ENCODE results near the gene FAM9C. TPM values are rescaled to one million over a fixed set of nuclear protein-coding genes. Genes with fewer than 3 reads are reported as not detected.

The FAM9C gene
- total RNA-seq, 1 experiment from 2014 or later, result not detected

DNA sequence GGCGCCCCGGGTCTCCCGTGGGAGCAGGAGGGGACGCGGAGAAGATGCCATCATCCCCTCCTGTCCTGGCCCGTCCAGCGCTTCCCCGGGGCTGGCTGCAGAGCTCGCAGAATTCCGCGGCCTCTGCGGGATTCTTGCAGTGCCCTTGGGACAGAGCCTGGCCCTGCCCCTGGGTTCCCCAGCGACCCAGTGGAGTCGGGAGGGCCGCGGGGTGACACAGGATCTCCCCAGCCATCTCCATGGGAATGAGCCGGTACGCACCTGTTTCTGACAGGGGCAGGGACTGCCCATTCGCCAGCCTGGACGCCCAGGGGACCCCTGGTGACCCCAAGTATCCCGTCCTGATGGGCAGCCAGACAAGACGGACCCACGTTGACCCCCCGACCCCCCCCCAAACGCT is 482 bp downstream of the FAM9C start:
- POLR2A ChIA-PET, result no interaction called here
- TF ChIP-seq EZH2phosphoT487 (IDR thresholded peaks at IDR 0.05; ENCODE audit: borderline replicate concordance) (no peak), POLR2AphosphoS5 (IDR thresholded peaks at IDR 0.05; ENCODE audit: low read depth, low read length) (no peak), ZNF274 (IDR thresholded peaks at IDR 0.05; ENCODE audit: low read depth, low read length) (no peak), FOSL1 (IDR thresholded peaks at IDR 0.05; ENCODE audit: low read depth) (no peak), CBX3 (IDR thresholded peaks at IDR 0.05; ENCODE audit: low read depth) (no peak), EGR1 (IDR thresholded peaks at IDR 0.05; ENCODE audit: low read depth) (no peak), YY1 (IDR thresholded peaks at IDR 0.05; ENCODE audit: extremely low read depth, insufficient replicate concordance, low read depth, low read length) (no peak), EZH2 (IDR thresholded peaks at IDR 0.05) (no peak), MAX (IDR thresholded peaks at IDR 0.05) (no peak), SRF (IDR thresholded peaks at IDR 0.05; ENCODE audit: low read depth) (no peak), CEBPB (IDR thresholded peaks at IDR 0.05; ENCODE audit: low read depth) (no peak)
- TF ChIP-seq, protein P1, sequence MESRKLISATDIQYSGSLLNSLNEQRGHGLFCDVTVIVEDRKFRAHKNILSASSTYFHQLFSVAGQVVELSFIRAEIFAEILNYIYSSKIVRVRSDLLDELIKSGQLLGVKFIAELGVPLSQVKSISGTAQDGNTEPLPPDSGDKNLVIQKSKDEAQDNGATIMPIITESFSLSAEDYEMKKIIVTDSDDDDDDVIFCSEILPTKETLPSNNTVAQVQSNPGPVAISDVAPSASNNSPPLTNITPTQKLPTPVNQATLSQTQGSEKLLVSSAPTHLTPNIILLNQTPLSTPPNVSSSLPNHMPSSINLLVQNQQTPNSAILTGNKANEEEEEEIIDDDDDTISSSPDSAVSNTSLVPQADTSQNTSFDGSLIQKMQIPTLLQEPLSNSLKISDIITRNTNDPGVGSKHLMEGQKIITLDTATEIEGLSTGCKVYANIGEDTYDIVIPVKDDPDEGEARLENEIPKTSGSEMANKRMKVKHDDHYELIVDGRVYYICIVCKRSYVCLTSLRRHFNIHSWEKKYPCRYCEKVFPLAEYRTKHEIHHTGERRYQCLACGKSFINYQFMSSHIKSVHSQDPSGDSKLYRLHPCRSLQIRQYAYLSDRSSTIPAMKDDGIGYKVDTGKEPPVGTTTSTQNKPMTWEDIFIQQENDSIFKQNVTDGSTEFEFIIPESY (IDR thresholded peaks at IDR 0.05; ENCODE audit: extremely low read depth, insufficient replicate concordance, low read length), result no peak
- Histone ChIP-seq H3K4me2 (ENCODE audit: low read length) (no peak overlapping the region), H3K27ac (ENCODE audit: low read depth, low read length) (no peak overlapping the region), H2AFZ (ENCODE audit: low read depth, low read length, poor library complexity, severe bottlenecking) (no peak overlapping the region), H3K4me3 (replicated peaks in 1 of 2; ENCODE audit: low read depth in 1 of 2, low read length in 2 of 2) (no peak overlapping the region), H3K4me1 (ENCODE audit: control insufficient read depth in 1 of 2, insufficient read depth in 2 of 2, low read length in 2 of 2) (no peaks in the 10 kb centered on the region), H3K27me3 (ENCODE audit: insufficient read depth, low read length) (no peaks in the 10 kb centered on the region), H3K36me3 (ENCODE audit: control insufficient read depth in 1 of 2, insufficient read depth in 2 of 2, low read length in 2 of 2) (no peaks in the 10 kb centered on the region), H3K9me3 (ENCODE audit: control insufficient read depth in 1 of 2, insufficient read depth in 1 of 2, low read depth in 1 of 2, low read length in 2 of 2) (no peaks in the 10 kb centered on the region), H3K9ac (ENCODE audit: low read length) (no peak overlapping the region), H3K79me2 (ENCODE audit: insufficient read depth, low read length) (no peaks in the 10 kb centered on the region), H3K9me2 (ENCODE audit: insufficient read depth) (no peaks in the 10 kb centered on the region), H4K20me1 (ENCODE audit: insufficient read depth) (no peaks in the 10 kb centered on the region)
- RAD21 ChIA-PET (ENCODE audit: low non-redundant PET in 1 of 2, low total read pairs in 2 of 2, uncharacterized antibody in 2 of 2, unreplicated experiment in 2 of 2), result no interaction called here
- DNase-seq (ENCODE audit: low read depth, low spot score), result no peak
- BruUV-seq (replicated peaks), result no TSS peak
- intact Hi-C loops (cut with micrococcal nuclease), result no loop called here
- no peak for ATAC-seq
- CTCF ChIA-PET, result no interaction called here
